Midbrain (tissue), 1 donor: ENCODE results near the gene CFAP97D1.
"Not testable (repeated sequence)": the region's sequence is repeated elsewhere in the genome, so short reads cannot be mapped to it uniquely, and the experiment has no call there.

ENCODE experiments used
- DNase-seq: peaks from one replicate; lab custom pipeline; 2025; lab: John Stamatoyannopoulos, UW

The CFAP97D1 gene

GRCh38 chr17:43768382-43768781 is 11.9 kb upstream of the CFAP97D1 start:
- DNase-seq: no peak

GRCh38 chr17:43768943-43769342 is 11.3 kb upstream of the CFAP97D1 start:
- no peak for DNase-seq

- DNase-seq: no peak
Observed at GRCh38 chr17:43769426-43769825, 10.8 kb upstream of the CFAP97D1 start.

GRCh38 chr17:43769859-43770258 is 10.4 kb upstream of the CFAP97D1 start:
- no peak for DNase-seq

- no peak for DNase-seq
Observed at GRCh38 chr17:43770957-43771356, 9.3 kb upstream of the CFAP97D1 start.

GRCh38 chr17:43771463-43771862 is 8.8 kb upstream of the CFAP97D1 start:
- no peak for DNase-seq

GRCh38 chr17:43772877-43773648 is 7.2 kb upstream of the CFAP97D1 start:
- DNase-seq: peak; percentile 25

GRCh38 chr17:43774304-43775250 is 5.7 kb upstream of the CFAP97D1 start:
- no peak for DNase-seq

GRCh38 chr17:43778337-43779144 is 1.7 kb upstream of the CFAP97D1 start, which contains the start of gene DUSP3:
DUSP3 (minus strand) TSS chr17:43778977; CDS start chr17:43778924, 53 bp downstream.
- DNase-seq: peak; percentile 85

GRCh38 chr17:43779145-43780125 is 800 bp upstream of the CFAP97D1 start:
- no peak for DNase-seq

GRCh38 chr17:43782913-43783680 is 2.9 kb downstream of the CFAP97D1 start:
- DNase-seq: no peak

- DNase-seq: no peak
Observed at GRCh38 chr17:43784068-43784467, 3.8 kb downstream of the CFAP97D1 start.

- DNase-seq: peak; percentile 25
Observed at GRCh38 chr17:43784628-43785101, 4.4 kb downstream of the CFAP97D1 start.

GRCh38 chr17:43787728-43788127 is 7.5 kb downstream of the CFAP97D1 start:
- DNase-seq: no peak

GRCh38 chr17:43788540-43788939 is 8.3 kb downstream of the CFAP97D1 start:
- no peak for DNase-seq

GRCh38 chr17:43789482-43789881 is 9.2 kb downstream of the CFAP97D1 start:
- DNase-seq: no peak

GRCh38 chr17:43790311-43790940 is 10.2 kb downstream of the CFAP97D1 start:
- DNase-seq: no peak

- DNase-seq: peak; percentile 56
Observed at GRCh38 chr17:43791589-43791988, 11.4 kb downstream of the CFAP97D1 start.

GRCh38 chr17:43792668-43793067 is 12.4 kb downstream of the CFAP97D1 start:
- not testable (repeated sequence) for DNase-seq
